SU-DHL-6 (cell line): ENCODE measurements around the gene TMEM129.

Experiments
- CTCF ChIP-seq: fragments of 200-600 bp; sonication (generic); IDR thresholded peaks from one replicate; pipeline ENCODE4 v1.5.1; 2017; ENCODE audit warnings: antibody characterized with exemption, mild to moderate bottlenecking, low read length, moderate library complexity; ENCODE audit not compliant: insufficient read depth, poor library complexity, severe bottlenecking
- EZH2phosphoT487 ChIP-seq: fragments of 200-600 bp; sonication (generic), shearing (Covaris generic); conservative IDR thresholded peaks from 2 replicates; pipeline ENCODE4 v1.6.1; 2018; ENCODE audit warnings: mild to moderate bottlenecking, antibody characterized with exemption, low read length, moderate library complexity, mixed read lengths

DNA sequence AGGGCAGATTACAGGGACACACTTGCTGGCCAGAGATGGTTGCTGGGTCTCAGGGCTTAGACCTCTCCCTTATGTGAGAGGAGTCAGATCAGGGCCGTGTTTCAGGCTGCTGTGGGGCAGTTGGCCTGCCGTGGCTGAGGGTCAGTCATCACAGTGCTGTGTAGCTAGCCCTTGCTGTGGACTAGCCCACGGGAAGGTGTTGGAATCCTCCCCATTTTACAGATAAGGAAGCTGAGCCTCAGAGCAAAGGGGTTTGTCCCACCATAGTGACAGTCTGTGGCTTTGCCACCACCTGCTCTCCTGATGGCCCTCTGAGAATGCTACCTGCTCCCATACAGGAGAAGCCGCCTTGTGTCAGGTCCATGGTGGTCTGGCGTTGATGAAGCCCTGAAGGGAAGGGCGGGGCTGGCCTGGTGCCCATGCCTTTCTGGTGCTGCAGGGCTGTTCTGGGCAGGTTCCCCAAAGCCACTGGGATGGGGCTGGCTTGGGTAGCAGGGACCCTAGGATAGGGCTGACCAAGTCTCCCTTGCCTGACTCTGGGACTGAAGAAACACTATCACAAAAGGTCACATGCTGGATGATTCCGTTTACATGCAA is 34.6 kb downstream of the TMEM129 start:
- TF ChIP-seq CTCF: no peak
- TF ChIP-seq EZH2phosphoT487: no peak
